DOHH2 (cell line): ENCODE data around the gene DNAJC16.

Experiments
- EZH2phosphoT487 ChIP-seq: fragments of 200-600 bp; sonication (generic); IDR thresholded peaks from 2 replicates; pipeline ENCODE4 v1.6.1; 2017; ENCODE audit warnings: borderline replicate concordance, mild to moderate bottlenecking, antibody characterized with exemption, low read length, moderate library complexity, mixed read lengths
- TF ChIP-seq, protein P1 (sequence below): fragments of 200-600 bp; sonication (generic); IDR thresholded peaks from one replicate; pipeline ENCODE4 v1.5.1; 2014; ENCODE audit warnings: antibody characterized with exemption, mild to moderate bottlenecking, low read depth, low read length; ENCODE audit not compliant: poor library complexity, severe bottlenecking

DNA sequence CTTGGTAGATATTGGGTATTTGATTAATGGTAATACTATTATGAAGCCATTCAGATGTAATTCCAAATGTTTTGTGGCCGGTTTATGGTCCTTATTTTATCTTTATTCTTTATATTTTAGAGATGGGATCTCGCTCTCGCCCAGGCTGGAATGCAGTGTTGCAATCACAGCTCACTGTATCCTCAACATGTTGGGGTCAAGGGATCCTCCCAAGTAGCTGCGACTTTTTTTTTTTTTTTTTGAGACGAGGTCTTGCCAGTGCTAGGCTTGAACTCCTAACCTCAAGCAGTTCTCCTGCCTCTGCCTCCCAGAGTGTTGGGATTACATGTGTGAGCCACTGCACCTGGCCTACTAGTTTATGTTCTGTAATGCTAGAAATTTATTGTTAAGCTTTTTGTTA, 95.3 kb downstream of the DNAJC16 start:
- TF ChIP-seq, protein P1, sequence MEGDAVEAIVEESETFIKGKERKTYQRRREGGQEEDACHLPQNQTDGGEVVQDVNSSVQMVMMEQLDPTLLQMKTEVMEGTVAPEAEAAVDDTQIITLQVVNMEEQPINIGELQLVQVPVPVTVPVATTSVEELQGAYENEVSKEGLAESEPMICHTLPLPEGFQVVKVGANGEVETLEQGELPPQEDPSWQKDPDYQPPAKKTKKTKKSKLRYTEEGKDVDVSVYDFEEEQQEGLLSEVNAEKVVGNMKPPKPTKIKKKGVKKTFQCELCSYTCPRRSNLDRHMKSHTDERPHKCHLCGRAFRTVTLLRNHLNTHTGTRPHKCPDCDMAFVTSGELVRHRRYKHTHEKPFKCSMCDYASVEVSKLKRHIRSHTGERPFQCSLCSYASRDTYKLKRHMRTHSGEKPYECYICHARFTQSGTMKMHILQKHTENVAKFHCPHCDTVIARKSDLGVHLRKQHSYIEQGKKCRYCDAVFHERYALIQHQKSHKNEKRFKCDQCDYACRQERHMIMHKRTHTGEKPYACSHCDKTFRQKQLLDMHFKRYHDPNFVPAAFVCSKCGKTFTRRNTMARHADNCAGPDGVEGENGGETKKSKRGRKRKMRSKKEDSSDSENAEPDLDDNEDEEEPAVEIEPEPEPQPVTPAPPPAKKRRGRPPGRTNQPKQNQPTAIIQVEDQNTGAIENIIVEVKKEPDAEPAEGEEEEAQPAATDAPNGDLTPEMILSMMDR: no peak
- no peak for TF ChIP-seq EZH2phosphoT487
